Brain microvascular endothelial cell (primary cell): ENCODE results near the gene DSC2.

Experiments used
- DNase-seq: peaks from one replicate; pipeline ENCODE4 v3.0.0-alpha.2; 2020
- H3K27ac ChIP-seq: fragments of 250-450 bp; sonication (Bioruptor Pico); 2 replicates; pipeline ENCODE4 v1.5.1; 2020; ENCODE audit warnings: mild to moderate bottlenecking, moderate library complexity
- H3K27me3 ChIP-seq: fragments of 250-450 bp; sonication (Bioruptor Pico); replicated peaks from 2 replicates; pipeline ENCODE4 v1.5.1; 2020; ENCODE audit warnings: mild to moderate bottlenecking
- H3K36me3 ChIP-seq: fragments of 250-450 bp; sonication (Bioruptor Pico); replicated peaks from 2 replicates; pipeline ENCODE4 v1.5.1; 2020; ENCODE audit warnings: mild to moderate bottlenecking
- H3K4me3 ChIP-seq: 2 replicates; pipeline ENCODE4 v1.5.1; 2011; ENCODE audit warnings: low read depth, mild to moderate bottlenecking, control low read depth, low read length, moderate library complexity
- in situ Hi-C: cut with HindIII; loops from 2 replicates; pipeline ENCODE4 v1.10.0; 2017; ENCODE audit warnings: low sequenced_read_pairs, low pct_ligation_motif_present
- TF ChIP-seq, protein P1 (sequence below): IDR thresholded peaks from 2 replicates; pipeline ENCODE4 v1.5.1; 2011; ENCODE audit warnings: low read depth, mild to moderate bottlenecking, moderate library complexity, low read length, control low read depth, inconsistent platforms; ENCODE audit errors: missing control alignments

Gene DSC2

DNA sequence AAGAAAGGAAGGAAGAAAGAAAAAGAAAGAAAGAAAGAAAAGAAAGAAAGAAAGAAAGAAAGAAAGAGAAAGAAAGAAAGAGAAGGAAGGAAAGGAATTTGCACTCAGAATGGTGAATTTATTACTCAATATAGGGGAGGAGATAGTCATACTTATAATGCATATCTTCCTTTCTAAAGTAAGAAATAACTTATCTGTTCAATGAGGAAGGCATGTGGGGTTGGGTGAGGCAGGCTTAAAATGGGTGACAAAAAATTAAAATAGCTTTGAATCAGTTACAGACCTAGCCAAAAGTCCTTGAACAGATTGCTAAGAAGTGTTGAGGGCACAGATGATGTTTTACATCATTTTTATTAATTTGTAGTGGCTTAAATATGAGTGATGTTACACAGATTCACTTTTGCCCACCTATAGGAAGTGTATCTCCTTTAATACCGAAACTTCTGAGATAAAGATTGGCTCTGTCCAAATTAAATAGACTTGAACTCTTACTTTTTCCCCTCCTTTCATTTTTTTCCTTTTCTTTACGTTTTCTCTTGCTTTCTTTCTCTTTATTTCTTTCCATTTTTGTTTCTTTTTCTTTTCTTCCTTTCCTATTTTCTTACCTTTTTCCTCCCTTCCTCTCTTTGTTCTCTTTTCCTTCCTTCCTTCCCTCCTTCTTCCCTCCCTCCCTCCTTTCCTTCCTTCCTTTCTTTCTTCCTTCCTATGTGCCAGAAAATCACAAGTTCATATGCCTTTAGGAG is 14.8 kb upstream of the DSC2 start:
- DNase-seq: no peak
- H3K4me3 ChIP-seq: no peak overlapping the region
- in situ Hi-C loops: no loop called here
- TF ChIP-seq, protein P1, sequence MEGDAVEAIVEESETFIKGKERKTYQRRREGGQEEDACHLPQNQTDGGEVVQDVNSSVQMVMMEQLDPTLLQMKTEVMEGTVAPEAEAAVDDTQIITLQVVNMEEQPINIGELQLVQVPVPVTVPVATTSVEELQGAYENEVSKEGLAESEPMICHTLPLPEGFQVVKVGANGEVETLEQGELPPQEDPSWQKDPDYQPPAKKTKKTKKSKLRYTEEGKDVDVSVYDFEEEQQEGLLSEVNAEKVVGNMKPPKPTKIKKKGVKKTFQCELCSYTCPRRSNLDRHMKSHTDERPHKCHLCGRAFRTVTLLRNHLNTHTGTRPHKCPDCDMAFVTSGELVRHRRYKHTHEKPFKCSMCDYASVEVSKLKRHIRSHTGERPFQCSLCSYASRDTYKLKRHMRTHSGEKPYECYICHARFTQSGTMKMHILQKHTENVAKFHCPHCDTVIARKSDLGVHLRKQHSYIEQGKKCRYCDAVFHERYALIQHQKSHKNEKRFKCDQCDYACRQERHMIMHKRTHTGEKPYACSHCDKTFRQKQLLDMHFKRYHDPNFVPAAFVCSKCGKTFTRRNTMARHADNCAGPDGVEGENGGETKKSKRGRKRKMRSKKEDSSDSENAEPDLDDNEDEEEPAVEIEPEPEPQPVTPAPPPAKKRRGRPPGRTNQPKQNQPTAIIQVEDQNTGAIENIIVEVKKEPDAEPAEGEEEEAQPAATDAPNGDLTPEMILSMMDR: no peak
- H3K36me3 ChIP-seq: no peaks in the 10 kb centered on the region
- H3K27me3 ChIP-seq: no peaks in the 10 kb centered on the region
- no peak overlapping the region for H3K27ac ChIP-seq

DNA sequence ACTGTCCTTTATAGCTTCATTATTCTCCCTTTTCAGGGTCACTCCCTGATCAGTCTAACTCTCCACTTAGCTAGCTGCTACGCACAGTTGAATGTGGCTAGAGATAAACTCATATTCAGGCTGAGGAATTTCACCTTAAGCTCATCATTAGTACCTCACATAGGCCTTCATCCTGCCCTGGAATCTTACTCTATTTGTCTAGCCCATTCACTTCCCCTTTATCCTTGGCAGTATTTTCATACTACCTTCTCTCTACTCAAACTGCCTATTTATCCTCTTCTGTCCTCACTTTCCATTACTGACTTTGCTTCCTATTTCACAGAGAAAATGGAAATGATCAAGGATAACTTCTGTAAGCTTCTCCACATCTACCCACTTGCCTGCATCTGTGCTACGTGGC is 10.6 kb upstream of the DSC2 start:
- in situ Hi-C loops: no loop called here
- H3K27me3 ChIP-seq: no peaks in the 10 kb centered on the region
- no peak overlapping the region for H3K27ac ChIP-seq
- DNase-seq: no peak
- H3K36me3 ChIP-seq: no peaks in the 10 kb centered on the region
- TF ChIP-seq, protein P1: no peak
- no peak overlapping the region for H3K4me3 ChIP-seq

GRCh38 chr18:31105733-31106132 is 3.5 kb upstream of the DSC2 start:
- Histone ChIP-seq H3K36me3 (no peaks in the 10 kb centered on the region), H3K27me3 (peaks cover 13% of the 10 kb centered on the region), H3K4me3 (no peak overlapping the region), H3K27ac (no peak overlapping the region)
- in situ Hi-C loops: no loop called here
- TF ChIP-seq, protein P1: no peak
- no peak for DNase-seq

- TF ChIP-seq, protein P1: no peak
- H3K4me3 ChIP-seq: no peak overlapping the region
- in situ Hi-C loops: no loop called here
- no peak for DNase-seq
- H3K36me3 ChIP-seq: no peaks in the 10 kb centered on the region
- H3K27me3 ChIP-seq: peaks cover 21% of the 10 kb centered on the region
- H3K27ac ChIP-seq: no peak overlapping the region
Measured at GRCh38 chr18:31104444-31104843, 2.2 kb upstream of the DSC2 start.

DNA sequence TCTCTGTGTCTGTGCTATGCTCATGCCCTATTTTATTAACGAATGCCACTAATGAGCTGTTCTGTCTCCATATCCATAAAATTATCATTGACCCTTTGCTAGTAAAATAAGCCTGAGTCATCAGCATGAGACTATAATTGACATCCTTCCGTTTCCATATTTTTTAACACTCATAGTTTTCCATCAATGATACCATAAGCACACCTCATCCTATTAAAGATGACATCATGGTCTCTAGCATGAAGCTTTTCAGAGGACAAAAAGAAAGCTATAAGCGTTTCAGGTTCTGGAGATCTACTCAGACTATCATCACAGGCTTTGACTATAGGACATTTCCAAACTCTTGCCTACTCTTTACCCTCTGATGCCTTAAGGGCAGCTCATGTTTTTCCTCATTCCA is 1.2 kb upstream of the DSC2 start:
- no peak overlapping the region for H3K4me3 ChIP-seq
- in situ Hi-C loops: no loop called here
- peaks cover 21% of the 10 kb centered on the region for H3K27me3 ChIP-seq
- no peak overlapping the region for H3K27ac ChIP-seq
- TF ChIP-seq, protein P1: no peak
- no peaks in the 10 kb centered on the region for H3K36me3 ChIP-seq
- no peak for DNase-seq

GRCh38 chr18:31102941-31103340 is 720 bp upstream of the DSC2 start:
- H3K27me3 ChIP-seq: peaks cover 21% of the 10 kb centered on the region
- no peaks in the 10 kb centered on the region for H3K36me3 ChIP-seq
- no peak overlapping the region for H3K27ac ChIP-seq
- in situ Hi-C loops: no loop called here
- TF ChIP-seq, protein P1: no peak
- no peak for DNase-seq
- no peak overlapping the region for H3K4me3 ChIP-seq
